SU-DHL-6 (cell line): ENCODE results near the gene DRD3.

Experiments
- H2AFZ ChIP-seq: fragments of 200-600 bp; sonication (generic); 2 replicates; pipeline ENCODE4 v1.6.1; 2014; ENCODE audit warnings: low read depth, mild to moderate bottlenecking, moderate library complexity, mixed read lengths, antibody characterized with exemption, low read length; ENCODE audit not compliant: severe bottlenecking
- H3F3A ChIP-seq: fragments of 200-600 bp; shearing (Covaris generic); 2 replicates; pipeline ENCODE4 v1.6.0; 2016; ENCODE audit warnings: antibody characterized with exemption, mild to moderate bottlenecking; ENCODE audit not compliant: insufficient read depth
- H3K27ac ChIP-seq: fragments of 200-600 bp; sonication (generic); 2 replicates; pipeline ENCODE4 v1.5.1; 2016; ENCODE audit warnings: low read depth, mild to moderate bottlenecking, low read length, moderate library complexity, mixed read lengths
- H3K27me3 ChIP-seq: fragments of 200-600 bp; sonication (generic), shearing (Covaris generic); 2 replicates; pipeline ENCODE4 v1.6.0; 2014; ENCODE audit warnings: mild to moderate bottlenecking, low read length
- H3K36me3 ChIP-seq: fragments of 200-600 bp; sonication (generic); 2 replicates; pipeline ENCODE4 v1.6.1; 2014; ENCODE audit warnings: mild to moderate bottlenecking, low read length, mixed read lengths
- H3K4me2 ChIP-seq: fragments of 300-600, 200-600 bp; shearing (Covaris generic), sonication (generic); 2 replicates; pipeline ENCODE4 v1.6.0; 2014; ENCODE audit warnings: low read length, low read depth, mild to moderate bottlenecking; ENCODE audit not compliant: poor library complexity, severe bottlenecking
- H3K4me3 ChIP-seq: fragments of 200-600 bp; sonication (generic); 2 replicates; pipeline ENCODE4 v1.5.1; 2014; ENCODE audit warnings: antibody characterized with exemption, low read length, mild to moderate bottlenecking, mixed read lengths; ENCODE audit not compliant: insufficient read depth, poor library complexity, severe bottlenecking
- H3K79me2 ChIP-seq: fragments of 200-600 bp; sonication (generic); 2 replicates; pipeline ENCODE4 v1.6.1; 2014; ENCODE audit warnings: mild to moderate bottlenecking, low read length, moderate library complexity; ENCODE audit not compliant: insufficient read depth
- H3K9ac ChIP-seq: fragments of 200-600 bp; sonication (generic); 2 replicates; pipeline ENCODE4 v1.7.0; 2014; ENCODE audit warnings: mild to moderate bottlenecking, low read length
- H3K9me2 ChIP-seq: fragments of 200-600 bp; sonication (generic); replicated peaks from 2 replicates; pipeline ENCODE4 v1.6.1; 2014; ENCODE audit warnings: low read length; ENCODE audit not compliant: insufficient read depth
- H3K9me3 ChIP-seq: fragments of 200-600 bp; sonication (generic); 2 replicates; pipeline ENCODE4 v1.6.1; 2014; ENCODE audit warnings: low read length, mixed read lengths; ENCODE audit not compliant: insufficient read depth
- H4K20me1 ChIP-seq: fragments of 200-600 bp; sonication (generic); 2 replicates; pipeline ENCODE4 v1.6.1; 2014; ENCODE audit warnings: low read depth, mild to moderate bottlenecking, antibody characterized with exemption, low read length, moderate library complexity, mixed read lengths
- EZH2phosphoT487 ChIP-seq: fragments of 200-600 bp; sonication (generic), shearing (Covaris generic); conservative IDR thresholded peaks from 2 replicates; pipeline ENCODE4 v1.6.1; 2018; ENCODE audit warnings: mild to moderate bottlenecking, antibody characterized with exemption, low read length, moderate library complexity, mixed read lengths
- TF ChIP-seq, protein P1 (sequence below): fragments of 200-600 bp; sonication (generic); IDR thresholded peaks from one replicate; pipeline ENCODE4 v1.5.1; 2017; ENCODE audit warnings: antibody characterized with exemption, mild to moderate bottlenecking, low read length, moderate library complexity; ENCODE audit not compliant: insufficient read depth, poor library complexity, severe bottlenecking

The DRD3 gene

DNA sequence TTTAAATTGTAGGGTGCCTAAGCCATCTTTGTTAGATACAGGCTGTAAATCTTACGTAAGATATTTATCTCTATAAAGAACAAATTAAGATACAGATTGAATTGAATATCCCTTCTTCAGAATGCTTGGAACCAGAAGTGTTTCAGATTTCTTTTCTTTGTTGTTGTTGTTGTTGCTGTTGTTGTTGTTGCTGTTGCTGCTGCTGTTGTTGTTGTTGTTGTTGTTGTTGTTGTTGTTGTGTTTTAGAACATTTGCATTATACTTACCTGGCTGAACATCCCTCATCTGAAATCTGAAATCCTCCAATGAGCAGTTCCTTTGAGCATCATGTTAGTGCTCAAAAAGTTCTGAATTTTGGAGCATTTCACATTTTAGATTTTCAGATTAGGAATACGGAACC, 95.7 kb downstream of the DRD3 start:
- no peak overlapping the region for H3K9ac ChIP-seq
- H2AFZ ChIP-seq = no peak overlapping the region
- no peak overlapping the region for H3K27ac ChIP-seq
- H3K36me3 ChIP-seq = peaks cover 54% of the 10 kb centered on the region
- no peaks in the 10 kb centered on the region for H3K27me3 ChIP-seq
- TF ChIP-seq, protein P1, sequence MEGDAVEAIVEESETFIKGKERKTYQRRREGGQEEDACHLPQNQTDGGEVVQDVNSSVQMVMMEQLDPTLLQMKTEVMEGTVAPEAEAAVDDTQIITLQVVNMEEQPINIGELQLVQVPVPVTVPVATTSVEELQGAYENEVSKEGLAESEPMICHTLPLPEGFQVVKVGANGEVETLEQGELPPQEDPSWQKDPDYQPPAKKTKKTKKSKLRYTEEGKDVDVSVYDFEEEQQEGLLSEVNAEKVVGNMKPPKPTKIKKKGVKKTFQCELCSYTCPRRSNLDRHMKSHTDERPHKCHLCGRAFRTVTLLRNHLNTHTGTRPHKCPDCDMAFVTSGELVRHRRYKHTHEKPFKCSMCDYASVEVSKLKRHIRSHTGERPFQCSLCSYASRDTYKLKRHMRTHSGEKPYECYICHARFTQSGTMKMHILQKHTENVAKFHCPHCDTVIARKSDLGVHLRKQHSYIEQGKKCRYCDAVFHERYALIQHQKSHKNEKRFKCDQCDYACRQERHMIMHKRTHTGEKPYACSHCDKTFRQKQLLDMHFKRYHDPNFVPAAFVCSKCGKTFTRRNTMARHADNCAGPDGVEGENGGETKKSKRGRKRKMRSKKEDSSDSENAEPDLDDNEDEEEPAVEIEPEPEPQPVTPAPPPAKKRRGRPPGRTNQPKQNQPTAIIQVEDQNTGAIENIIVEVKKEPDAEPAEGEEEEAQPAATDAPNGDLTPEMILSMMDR = no peak
- no peak for TF ChIP-seq EZH2phosphoT487
- no peak overlapping the region for H3K4me2 ChIP-seq
- H3K9me2 ChIP-seq = no peaks in the 10 kb centered on the region
- no peaks in the 10 kb centered on the region for H4K20me1 ChIP-seq
- no peak overlapping the region for H3K4me3 ChIP-seq
- H3F3A ChIP-seq = no peaks in the 10 kb centered on the region; the same call in 1 of the 2 replicates
- no peaks in the 10 kb centered on the region for H3K79me2 ChIP-seq
- no peaks in the 10 kb centered on the region for H3K9me3 ChIP-seq

DNA sequence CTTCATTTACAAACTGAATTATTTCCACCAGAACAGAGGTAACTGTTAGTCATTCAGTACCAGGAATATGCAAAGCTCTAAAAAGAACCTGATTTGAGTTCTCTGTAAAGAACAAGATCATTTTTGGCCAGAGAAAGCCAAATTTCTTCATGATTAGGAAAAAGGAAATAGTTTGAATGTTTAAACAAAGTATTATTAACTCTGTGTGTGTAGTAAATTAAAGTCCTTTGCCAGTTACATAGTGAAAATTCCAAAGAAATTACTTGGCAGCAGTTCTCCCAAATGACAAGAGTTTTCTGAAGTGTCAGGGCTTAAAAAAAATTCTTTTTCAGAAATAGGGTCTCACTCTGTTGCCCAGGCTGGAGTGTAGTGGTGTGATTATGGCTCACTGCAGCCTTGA, 97.8 kb downstream of the DRD3 start:
- Histone ChIP-seq H3K9me2 (no peaks in the 10 kb centered on the region), H3K27me3 (no peaks in the 10 kb centered on the region), H3K79me2 (no peaks in the 10 kb centered on the region), H3K9me3 (no peaks in the 10 kb centered on the region), H3F3A (no peaks in the 10 kb centered on the region), H3K27ac (no peak overlapping the region), H4K20me1 (no peaks in the 10 kb centered on the region), H2AFZ (no peak overlapping the region), H3K4me3 (no peak overlapping the region), H3K9ac (no peak overlapping the region), H3K36me3 (peaks cover 55% of the 10 kb centered on the region), H3K4me2 (no peak overlapping the region)
- TF ChIP-seq EZH2phosphoT487 = no peak
- TF ChIP-seq, protein P1 = no peak

DNA sequence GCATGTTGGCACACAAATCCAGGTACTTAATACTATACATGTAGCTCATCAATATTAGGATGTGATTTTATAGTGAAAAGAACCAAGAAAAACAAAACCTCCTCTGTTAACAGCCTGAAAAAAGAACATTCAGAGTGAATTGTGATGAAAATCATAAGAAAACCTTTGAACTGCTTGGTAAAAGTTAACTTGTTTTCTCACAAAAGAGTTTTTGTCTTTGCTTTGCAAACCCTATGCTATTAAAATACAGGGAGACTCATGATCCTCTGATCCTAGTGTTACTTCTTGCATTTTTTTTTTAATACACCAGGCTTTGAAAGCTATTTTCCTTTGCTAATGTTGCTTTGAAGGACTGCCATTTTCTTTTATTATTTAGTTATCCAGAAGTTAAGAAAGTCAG, 98.7 kb downstream of the DRD3 start:
- Histone ChIP-seq H3K27me3 (no peaks in the 10 kb centered on the region), H3K9ac (no peak overlapping the region), H3K36me3 (peaks cover 48% of the 10 kb centered on the region), H3K9me3 (no peaks in the 10 kb centered on the region), H3F3A (no peaks in the 10 kb centered on the region), H3K9me2 (no peaks in the 10 kb centered on the region), H3K4me2 (no peak overlapping the region), H2AFZ (no peak overlapping the region), H3K4me3 (no peak overlapping the region), H3K79me2 (no peaks in the 10 kb centered on the region), H4K20me1 (no peaks in the 10 kb centered on the region), H3K27ac (no peak overlapping the region)
- no peak for TF ChIP-seq EZH2phosphoT487
- TF ChIP-seq, protein P1 = no peak

DNA sequence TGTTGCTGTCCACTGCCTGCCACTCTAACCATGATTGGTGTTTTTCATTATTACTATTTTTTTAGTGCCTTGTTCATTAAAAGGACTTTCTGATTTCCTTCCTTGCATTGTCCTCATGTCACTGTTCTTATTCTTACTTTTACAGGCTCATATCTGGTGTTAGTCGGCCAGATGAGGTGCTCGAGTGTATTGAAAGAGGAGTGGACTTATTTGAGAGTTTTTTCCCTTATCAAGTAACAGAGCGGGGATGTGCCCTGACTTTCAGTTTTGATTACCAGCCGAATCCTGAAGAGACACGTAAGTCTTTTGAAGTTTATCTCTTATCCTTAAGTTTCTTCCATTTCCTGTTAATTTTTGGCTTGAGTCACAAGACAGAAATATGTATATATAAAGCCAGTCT, 99.1 kb downstream of the DRD3 start:
- no peaks in the 10 kb centered on the region for H3F3A ChIP-seq
- H3K9me2 ChIP-seq = no peaks in the 10 kb centered on the region
- no peaks in the 10 kb centered on the region for H3K27me3 ChIP-seq
- H3K27ac ChIP-seq = no peak overlapping the region
- peaks cover 48% of the 10 kb centered on the region for H3K36me3 ChIP-seq
- H3K79me2 ChIP-seq = no peaks in the 10 kb centered on the region
- H3K4me2 ChIP-seq = no peak overlapping the region
- no peaks in the 10 kb centered on the region for H3K9me3 ChIP-seq
- TF ChIP-seq, protein P1 = no peak
- TF ChIP-seq EZH2phosphoT487 = no peak
- H3K4me3 ChIP-seq = no peak overlapping the region
- H4K20me1 ChIP-seq = no peaks in the 10 kb centered on the region
- no peak overlapping the region for H3K9ac ChIP-seq
- H2AFZ ChIP-seq = no peak overlapping the region
